Ishikawa (cell line): ENCODE results near the gene EVC2.

Experiments used
- CEBPB ChIP-seq: IDR thresholded peaks from 2 replicates; pipeline ENCODE4 v1.6.1; 2012
- CREB1 ChIP-seq: IDR thresholded peaks from 2 replicates; pipeline ENCODE4 v1.6.1; 2012; ENCODE audit warnings: low read depth
- EGR1 ChIP-seq: IDR thresholded peaks from 2 replicates; pipeline ENCODE4 v1.6.1; 2012
- EP300 ChIP-seq: IDR thresholded peaks from 2 replicates; pipeline ENCODE4 v1.6.1; 2012; ENCODE audit warnings: borderline replicate concordance
- FOXM1 ChIP-seq: IDR thresholded peaks from 2 replicates; pipeline ENCODE4 v1.6.1; 2012; ENCODE audit warnings: low read depth, borderline replicate concordance
- MAX ChIP-seq: IDR thresholded peaks from 2 replicates; pipeline ENCODE4 v1.6.1; 2012
- NFIC ChIP-seq: IDR thresholded peaks from 2 replicates; pipeline ENCODE4 v1.6.1; 2012
- RAD21 ChIP-seq: IDR thresholded peaks from 2 replicates; pipeline ENCODE4 v1.6.1; 2012; ENCODE audit warnings: low read depth
- REST ChIP-seq: IDR thresholded peaks from 2 replicates; pipeline ENCODE4 v1.6.1; 2012; ENCODE audit warnings: low read depth, mild to moderate bottlenecking
- TAF1 ChIP-seq: IDR thresholded peaks from 2 replicates; pipeline ENCODE4 v1.6.1; 2012; ENCODE audit warnings: low read depth, mild to moderate bottlenecking
- TCF12 ChIP-seq: IDR thresholded peaks from 2 replicates; pipeline ENCODE4 v1.6.1; 2012; ENCODE audit warnings: low read depth
- TEAD4 ChIP-seq: IDR thresholded peaks from 2 replicates; pipeline ENCODE4 v1.6.1; 2012
- USF1 ChIP-seq: IDR thresholded peaks from 2 replicates; pipeline ENCODE4 v1.6.1; 2012
- YY1 ChIP-seq: IDR thresholded peaks from 2 replicates; pipeline ENCODE4 v1.6.1; 2012; ENCODE audit warnings: low read depth
- ZBTB7A ChIP-seq: IDR thresholded peaks from 2 replicates; pipeline ENCODE4 v1.6.1; 2012; ENCODE audit warnings: low read depth

EVC2 gene

DNA sequence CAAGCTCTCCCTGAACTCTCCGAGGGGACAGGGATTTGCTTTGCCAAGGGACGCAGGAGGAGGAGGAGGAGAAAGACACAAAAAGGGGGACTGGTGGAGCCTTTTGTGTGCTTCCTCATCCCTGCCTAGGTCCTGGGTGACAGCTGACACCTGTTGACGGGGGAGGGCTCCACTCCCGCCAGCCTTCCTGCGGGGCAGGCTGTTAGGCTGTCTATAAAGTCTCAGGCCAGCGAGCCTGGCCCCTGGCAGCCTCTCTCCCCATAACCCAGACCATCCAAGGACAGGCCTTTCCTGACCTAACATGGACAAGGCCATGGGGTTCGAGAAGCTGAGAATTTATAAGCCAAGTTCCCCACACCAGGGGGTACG, 832 bp upstream of the EVC2 start:
- TF ChIP-seq NFIC = no peak
- TF ChIP-seq TCF12 = no peak
- TF ChIP-seq CEBPB = no peak
- no peak for TF ChIP-seq RAD21
- no peak for TF ChIP-seq FOXM1
- TF ChIP-seq TEAD4 = no peak
- TF ChIP-seq EGR1 = no peak
- no peak for TF ChIP-seq USF1
- no peak for TF ChIP-seq TAF1

- TF ChIP-seq RAD21 (no peak), YY1 (no peak), FOXM1 (no peak), MAX (no peak), ZBTB7A (no peak), CREB1 (no peak), TAF1 (no peak), EP300 (no peak), EGR1 (no peak), REST (no peak)
Measured at GRCh38 chr4:5707778-5708448, 446 bp downstream of the EVC2 start.

GRCh38 chr4:5707366-5707765, 993 bp downstream of the EVC2 start:
- TF ChIP-seq RAD21 (no peak), MAX (no peak), FOXM1 (no peak), TEAD4 (no peak), TAF1 (no peak), USF1 (no peak), CEBPB (no peak), NFIC (no peak), YY1 (no peak), CREB1 (no peak), EP300 (no peak), ZBTB7A (no peak)

- TF ChIP-seq EGR1 (no peak), EP300 (no peak), CEBPB (no peak), TEAD4 (no peak), MAX (no peak), RAD21 (no peak), TCF12 (no peak), CREB1 (no peak), REST (no peak), USF1 (no peak)
Measured at GRCh38 chr4:5706486-5707290, 1.7 kb downstream of the EVC2 start.

- TF ChIP-seq USF1 (no peak), YY1 (no peak), RAD21 (no peak), NFIC (no peak), MAX (no peak), FOXM1 (no peak), TAF1 (no peak)
Measured at GRCh38 chr4:5705647-5706320, 2.6 kb downstream of the EVC2 start.
